Brain pericyte (primary cell): ENCODE data around the gene SLC12A8.
A peak's percentile ranks its signal among the peaks of the same experiment; 100 is the strongest.

Experiments
- DNase-seq: peaks from one replicate; pipeline ENCODE4 v3.0.0-alpha.2; 2012; ENCODE audit warnings: low read depth, low spot score

SLC12A8 gene

DNA sequence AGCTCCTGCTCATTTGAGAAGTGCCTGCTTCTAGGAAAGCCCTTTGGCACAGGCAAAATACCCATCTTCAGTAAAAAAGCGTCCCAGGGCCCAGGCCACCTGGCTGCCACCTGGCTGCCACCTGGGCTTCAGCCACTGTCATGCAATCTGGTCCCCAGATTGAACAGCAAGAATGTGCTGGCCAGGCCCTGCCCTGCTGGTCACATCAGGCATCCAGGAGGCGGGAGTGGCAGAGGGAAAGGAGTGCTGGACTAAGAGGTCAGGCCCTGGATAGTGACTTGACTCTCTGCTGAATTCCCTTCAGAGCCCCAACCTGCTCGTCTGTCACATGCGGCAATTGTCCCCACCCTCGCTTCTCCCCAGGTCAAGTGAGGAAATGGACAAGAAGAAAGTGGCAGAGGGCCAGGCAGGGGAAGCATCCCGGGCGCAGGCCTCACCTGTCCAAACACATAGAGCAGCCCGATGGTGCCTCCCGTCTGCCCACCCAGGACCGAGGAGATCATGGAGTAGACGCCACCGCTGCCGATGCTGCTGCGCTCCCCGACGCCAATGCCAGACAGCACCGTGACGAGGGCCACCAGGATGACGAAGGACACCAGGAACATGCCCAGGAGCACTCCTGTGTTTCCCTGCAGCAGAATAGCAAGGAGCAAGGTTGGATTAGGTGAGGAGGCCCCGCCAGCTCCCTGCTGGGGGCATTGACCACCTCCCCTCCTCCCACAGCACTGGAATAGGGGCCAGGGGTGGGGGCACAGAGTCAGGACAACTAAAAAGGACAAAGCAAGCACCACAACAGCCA is 25.5 kb downstream of the SLC12A8 start:
- no peak for DNase-seq

DNA sequence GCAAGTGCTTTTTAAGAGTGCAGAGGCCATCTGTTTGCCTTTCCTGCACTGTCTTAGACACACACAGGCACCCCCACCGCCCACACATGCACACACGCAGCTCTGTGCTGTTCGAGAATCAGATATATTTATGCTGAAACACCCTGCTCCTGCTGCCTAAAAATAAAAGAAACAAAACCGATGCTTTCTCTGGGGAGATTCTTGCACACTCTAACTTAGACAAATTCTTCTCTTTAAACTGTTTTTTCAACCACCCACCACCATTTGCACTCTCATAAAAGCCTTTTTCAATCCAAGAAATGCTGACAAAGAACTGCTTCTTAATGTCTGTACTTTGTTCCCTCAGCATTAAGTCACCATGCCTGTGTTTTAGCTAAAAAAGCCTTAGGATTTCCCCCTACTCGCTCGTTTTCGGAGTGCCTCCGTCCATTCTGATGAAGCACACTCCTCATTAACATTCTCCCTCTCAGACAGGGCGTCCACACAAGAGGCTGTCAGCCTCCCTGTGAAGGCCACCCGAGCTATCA is 26.2 kb downstream of the SLC12A8 start:
- DNase-seq: peak; percentile 63

GRCh38 chr3:125185805-125186204 is 26.7 kb downstream of the SLC12A8 start:
- DNase-seq: no peak

DNA sequence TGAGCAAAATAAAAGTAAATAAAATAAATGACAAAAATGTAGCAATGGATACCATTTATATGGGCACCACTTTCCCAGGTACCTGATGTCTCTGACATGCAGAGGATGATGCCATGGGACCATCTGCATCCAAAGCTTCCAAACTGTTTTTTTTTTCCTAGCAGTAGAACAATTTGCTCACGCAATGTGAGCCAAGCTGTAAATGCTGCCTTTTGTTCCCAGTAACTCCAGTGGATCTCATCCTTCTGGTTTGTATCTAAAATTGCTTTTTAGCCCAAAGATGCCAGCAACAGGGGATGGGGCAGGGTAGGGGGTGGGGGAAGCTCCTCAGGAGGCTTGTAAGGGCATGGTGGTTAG is 32.7 kb downstream of the SLC12A8 start:
- no peak for DNase-seq

- DNase-seq: no peak
Measured at GRCh38 chr3:125179143-125179883, 33.2 kb downstream of the SLC12A8 start.

- DNase-seq: no peak
Measured at GRCh38 chr3:125177746-125178145, 34.8 kb downstream of the SLC12A8 start.

GRCh38 chr3:125175295-125176078 is 37.1 kb downstream of the SLC12A8 start:
- no peak for DNase-seq

DNA sequence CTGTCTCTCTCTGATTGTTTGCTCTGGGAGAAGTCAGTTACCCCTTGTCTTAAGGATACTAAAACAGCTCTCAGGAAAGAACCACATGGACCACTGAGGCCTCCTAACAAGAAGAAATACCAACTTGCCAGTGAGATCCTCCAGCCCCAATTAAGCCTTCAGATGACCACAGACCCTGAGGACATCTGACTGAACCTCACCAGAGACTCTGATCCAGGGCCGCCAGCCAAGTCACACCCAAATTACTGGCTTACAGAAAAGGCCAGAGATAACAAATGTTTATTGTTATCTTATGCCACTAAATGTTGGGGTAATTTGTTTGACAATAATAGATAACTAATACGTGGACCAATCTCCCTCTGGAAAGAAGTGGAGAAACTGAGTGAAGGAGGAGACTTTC is 40.2 kb downstream of the SLC12A8 start:
- DNase-seq: no peak

- DNase-seq: no peak
Measured at GRCh38 chr3:125168711-125169393, 43.7 kb downstream of the SLC12A8 start.

- DNase-seq: no peak
Measured at GRCh38 chr3:125166599-125167136, 45.9 kb downstream of the SLC12A8 start.

DNA sequence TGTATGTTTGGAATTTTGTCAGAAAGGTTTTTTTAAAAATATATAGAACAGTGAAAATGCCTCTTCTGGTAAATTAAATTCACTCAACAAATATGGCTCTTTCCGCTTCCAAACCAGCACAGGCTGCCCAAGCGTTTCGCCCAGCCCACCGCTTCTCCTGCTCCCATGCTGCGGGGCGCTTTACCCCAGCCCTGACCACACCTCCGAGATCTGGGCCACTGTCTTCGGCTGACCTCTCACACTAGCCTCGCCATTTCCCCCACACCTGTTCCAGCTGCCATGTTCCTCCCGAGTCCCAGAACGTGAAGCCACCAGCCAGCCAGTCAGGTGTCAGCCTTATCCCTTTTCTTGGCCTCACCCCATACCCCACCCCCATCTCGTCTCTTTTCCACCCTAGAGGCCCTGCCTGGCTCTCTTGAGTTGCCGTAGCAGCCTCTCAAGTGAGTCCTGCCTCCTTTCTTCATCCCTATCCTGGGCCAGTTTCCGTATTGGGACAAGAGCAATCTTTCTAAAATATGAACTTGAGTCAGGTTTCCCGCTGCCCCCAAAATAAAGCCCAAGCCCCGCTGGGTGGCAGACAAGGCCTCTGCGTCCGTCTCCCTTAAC is 46.5 kb downstream of the SLC12A8 start:
- no peak for DNase-seq

- DNase-seq: no peak
Measured at GRCh38 chr3:125165189-125165947, 47.2 kb downstream of the SLC12A8 start.

- no peak for DNase-seq
Measured at GRCh38 chr3:125163739-125164601, 48.6 kb downstream of the SLC12A8 start.

DNA sequence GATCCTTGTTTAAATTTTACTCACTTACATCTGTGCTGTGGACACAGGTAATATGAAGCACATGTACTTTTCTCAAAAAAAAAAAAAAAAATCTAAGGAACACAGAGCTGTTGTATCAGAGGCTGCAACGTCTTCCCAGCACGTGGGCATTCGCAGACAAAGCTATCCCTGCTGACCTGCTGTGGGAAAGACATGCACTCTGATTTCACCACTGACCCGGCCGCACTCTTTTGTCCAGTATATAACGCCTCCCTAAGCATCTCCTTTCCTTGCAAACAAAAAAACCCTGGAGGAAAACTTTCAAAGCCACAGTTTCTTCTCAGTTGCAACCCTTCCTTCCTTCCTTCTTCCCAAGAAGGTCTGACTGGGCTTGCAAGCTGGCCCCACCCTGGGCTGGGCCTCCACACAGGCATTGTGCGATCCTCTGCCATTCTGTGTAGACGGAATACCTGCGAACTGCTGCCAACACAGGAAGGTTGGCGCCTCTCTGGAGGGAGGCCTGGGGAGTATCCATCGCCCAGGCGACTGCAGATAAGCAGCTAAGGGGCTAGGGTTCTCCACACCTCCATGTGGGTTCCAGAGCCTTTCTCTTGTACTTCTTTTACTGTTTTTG is 50.8 kb downstream of the SLC12A8 start:
- DNase-seq: no peak

DNA sequence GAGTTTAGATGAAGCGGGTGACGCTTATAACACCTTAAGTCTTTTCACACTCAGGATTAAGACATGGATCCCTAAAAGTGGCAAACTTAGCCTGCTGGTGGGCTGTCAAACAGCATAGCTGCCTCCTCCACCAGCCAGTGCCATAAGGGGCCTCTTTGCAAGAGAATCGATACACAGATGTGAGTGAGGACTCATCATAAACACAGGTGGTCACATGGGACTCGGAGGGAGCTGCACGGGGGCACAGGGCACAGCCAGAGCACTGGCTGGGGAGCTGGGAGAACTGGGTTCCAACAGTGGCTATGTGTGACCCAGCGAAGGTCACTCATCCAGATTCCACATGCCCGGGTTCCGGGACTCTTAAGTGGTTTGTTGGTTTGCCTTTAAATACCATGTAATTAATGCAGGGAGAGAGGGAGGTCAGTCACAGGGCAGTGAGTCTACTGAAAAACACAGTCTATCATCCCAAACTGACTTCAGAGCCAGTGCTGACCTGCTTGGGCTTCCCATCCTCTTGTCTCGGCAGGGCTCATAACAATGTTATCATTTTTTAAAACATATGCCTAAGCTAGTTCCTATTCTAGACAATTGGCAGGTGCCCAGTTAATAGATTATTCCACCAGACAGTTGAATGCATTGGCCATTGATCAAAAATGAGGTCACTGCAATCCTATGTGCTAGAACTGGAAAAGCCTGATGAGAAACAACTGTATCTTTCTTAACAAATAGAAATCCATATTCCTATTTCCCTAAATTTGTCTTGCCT is 51.8 kb downstream of the SLC12A8 start:
- DNase-seq: no peak

DNA sequence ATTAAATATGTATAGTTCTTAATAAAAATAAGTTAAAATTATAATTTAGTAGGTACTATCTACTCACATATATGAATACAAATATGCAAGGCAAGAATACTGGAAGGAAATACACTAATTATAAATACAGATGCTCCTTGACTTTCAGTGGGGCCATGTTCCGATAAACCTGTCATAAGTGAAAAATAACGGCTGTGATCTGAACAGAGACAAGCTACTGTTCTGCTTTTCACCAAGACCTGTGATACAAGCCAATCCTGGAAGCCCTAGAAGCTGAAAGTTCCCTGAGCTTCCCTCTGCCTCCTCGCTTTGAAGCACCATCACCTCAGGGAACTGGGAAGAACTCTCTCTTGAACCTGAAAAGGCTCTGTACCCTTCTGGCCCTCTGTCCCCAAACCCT is 55.4 kb downstream of the SLC12A8 start:
- DNase-seq: no peak

DNA sequence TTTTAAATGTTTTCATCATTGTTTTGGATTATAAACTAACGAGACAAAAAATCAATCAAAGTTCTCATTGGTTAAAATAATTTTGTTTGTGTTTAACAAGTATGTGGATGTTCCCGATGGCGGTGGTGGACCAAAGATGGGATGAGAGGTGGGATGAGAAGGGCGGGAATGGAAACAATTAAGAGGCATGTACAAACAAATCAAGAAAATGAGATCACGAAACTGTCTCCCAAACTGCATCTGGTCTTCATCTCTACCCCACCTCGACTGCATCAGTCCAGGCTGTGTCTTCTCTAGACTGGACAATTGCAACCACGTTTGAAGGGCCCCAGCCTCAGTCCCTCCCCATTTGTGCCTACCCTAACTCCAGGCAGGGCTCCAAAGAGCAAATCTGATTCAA is 56.1 kb downstream of the SLC12A8 start:
- DNase-seq: no peak

DNA sequence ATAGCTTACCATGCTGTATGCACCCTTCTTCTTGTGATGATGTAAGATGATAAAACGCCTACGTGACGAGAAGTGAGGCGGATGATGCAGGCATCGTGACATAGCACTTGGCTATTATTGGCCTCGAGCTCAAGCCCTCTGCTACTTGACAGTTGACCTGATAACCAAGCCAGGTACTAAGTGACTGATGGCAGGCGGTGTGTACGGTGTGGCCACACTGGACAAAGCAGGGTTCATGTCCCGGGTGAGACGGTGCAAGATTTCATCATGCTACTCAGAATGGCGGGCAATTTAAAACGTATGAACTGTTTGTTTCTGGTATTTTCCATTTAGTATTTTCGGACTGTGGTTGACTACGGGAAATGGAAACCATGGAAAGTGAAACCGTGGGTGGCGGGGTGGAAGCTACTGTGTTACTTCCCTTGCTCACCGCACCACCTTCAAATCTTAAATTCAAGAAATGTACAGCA is 57.7 kb downstream of the SLC12A8 start:
- DNase-seq: no peak
